ENCODE measurements around the gene NDUFC2.
A peak's percentile ranks its signal among the peaks of the same experiment; 100 is the strongest.
"Not testable (repeated sequence)": the region's sequence is repeated elsewhere in the genome, so short reads cannot be mapped to it uniquely, and the experiment has no call there.

NDUFC2 gene

DNA sequence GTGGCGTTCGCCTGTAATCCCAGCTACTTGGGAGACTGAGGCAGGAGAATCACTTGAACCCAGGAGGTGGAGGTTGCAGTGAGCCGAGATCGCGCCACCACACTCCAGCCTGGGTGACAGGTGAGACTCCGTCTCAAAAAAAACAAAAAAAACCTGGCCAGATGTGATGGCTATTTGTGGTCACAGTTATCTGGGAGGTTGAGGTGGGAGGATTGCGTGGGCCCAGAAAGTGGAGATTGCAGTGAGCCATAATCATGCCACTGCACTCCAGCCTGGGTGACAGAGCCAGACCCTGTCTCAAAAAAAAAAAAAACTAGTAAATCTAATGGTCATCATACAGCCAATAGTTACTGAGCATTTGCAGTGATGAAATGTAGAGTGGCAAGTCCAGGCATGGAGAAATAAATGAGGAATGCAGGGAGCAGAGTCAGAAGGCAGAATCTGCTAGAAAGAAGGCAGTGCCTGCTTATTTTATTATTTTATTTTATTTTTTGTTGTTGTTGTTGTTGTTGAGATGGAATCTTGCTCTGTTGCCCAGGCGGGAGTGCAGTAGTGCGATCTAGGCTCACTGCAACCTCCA is 19.8 kb downstream of the NDUFC2 start:
- not testable (repeated sequence) for DNase-seq (ENCODE audit: insufficient read length, low spot score); FAIRE-seq

DNA sequence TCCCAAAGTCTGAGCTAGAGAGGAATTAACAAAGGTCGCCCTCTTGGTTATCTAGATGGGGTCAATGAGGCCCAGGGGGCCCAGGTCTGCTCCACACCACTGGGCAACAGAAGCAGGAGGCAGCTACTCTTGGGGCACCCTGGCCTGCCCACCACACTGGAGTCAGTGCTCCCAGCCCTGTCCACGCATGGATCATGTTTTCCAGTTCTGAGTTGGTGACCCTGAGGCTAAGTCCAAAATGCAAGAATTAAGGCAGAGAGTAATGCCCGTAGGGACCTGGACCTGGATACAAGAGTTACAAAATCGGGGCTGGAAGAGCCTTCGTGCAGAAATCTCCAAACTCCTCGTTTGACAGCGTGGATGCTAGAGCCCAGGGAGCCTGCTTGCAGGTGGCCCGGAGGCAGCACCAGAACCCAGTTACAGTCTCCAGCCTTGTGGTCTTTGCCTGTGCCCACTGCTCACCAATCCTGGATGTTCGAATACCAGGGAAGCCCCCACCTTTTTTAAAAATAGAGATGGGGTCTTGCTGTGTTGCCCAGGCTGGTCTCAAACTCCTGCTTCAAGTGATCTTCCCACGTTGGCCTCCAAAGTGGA is 22.1 kb downstream of the NDUFC2 start:
- FAIRE-seq = no peak

DNA sequence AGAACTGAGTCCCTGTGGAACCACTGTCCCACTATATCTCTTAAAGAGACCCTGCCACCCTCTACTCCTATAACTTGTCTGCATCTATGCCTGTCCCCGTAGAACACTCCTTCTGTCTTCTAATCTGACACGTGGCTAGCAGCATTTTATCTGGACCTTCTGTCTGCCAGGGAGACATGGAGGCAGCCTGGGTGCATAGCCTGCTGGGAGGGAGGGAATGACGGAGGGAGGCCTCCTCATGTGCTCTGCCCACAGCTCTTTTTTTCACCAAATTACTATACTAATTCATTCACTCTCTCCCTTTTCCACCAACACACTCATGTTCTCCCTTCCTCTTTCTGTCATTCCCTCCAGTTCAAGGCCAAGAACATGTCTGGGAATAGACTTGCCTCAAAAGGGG is 23.6 kb downstream of the NDUFC2 start:
- DNase-seq (ENCODE audit: insufficient read length, low spot score) (no peak), FAIRE-seq (no peak)

More for the DNA sequence above, 22.1 kb downstream of the NDUFC2 start:
- no peak for DNase-seq (ENCODE audit: insufficient read length, low spot score)

DNA sequence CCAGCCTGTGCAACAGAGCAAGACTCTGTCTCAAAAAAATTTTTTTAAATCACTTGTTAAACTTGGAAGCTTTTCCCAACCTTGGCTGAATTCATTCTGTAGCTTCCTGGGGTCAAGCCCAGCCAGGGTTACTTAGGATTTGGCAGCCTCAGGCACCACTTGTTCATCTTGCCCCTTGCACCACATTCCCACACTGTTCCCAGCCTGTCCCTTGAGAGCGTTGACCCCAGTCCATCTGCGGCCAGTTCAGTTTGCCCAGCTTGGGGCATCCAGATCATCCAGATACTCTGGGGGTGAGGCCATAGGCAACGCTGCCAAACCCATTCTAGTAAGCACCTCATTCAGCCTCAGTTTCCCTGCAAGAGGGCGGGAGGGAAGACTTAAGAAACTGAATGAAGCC is 24.7 kb downstream of the NDUFC2 start:
- DNase-seq (ENCODE audit: insufficient read length, low spot score) (no peak), FAIRE-seq (peak; percentile 16)

DNA sequence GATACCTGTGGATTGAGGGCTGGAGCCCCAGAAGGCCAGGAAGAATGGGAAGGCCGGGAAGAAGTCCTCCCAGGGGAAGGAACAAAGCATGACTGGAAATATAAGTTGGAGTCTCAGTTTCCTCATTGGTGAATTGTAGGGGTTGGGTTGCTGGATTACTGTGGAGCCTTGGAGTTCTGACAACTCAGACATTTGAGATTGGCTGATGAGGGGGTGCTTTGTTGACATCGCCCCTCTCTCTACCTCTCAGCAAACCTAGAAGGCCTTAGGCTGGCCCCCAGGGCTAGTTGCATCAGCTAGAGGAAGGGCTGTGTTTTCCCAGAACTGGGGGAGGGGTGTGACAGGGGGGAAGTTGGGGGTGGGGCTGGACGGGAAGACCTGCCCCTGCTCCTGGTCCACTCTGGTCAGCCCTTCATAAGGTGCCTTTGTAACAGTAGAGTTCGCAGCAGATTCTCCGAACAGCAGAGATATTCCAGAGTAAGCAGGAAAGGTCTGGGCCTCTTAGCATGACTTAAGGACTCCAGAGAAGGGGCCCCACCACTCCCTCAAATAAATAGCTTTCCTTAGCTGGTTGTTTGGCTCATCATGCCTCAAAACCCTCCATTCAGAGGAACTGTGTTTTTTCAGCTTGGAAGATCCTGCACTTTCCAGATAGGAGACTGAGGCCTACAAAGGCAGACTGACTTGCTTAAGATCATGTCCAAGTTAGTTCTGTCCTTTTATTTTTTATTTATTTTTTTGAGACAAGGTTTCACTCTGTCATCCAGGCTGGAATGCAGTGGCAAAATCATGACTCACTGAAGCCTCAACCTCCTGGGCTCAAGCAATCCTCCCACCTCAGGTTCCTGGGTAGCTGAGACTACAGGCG is 28.5 kb downstream of the NDUFC2 start:
- no peak for FAIRE-seq
- peak; percentile 48 for DNase-seq (ENCODE audit: insufficient read length, low spot score)

DNA sequence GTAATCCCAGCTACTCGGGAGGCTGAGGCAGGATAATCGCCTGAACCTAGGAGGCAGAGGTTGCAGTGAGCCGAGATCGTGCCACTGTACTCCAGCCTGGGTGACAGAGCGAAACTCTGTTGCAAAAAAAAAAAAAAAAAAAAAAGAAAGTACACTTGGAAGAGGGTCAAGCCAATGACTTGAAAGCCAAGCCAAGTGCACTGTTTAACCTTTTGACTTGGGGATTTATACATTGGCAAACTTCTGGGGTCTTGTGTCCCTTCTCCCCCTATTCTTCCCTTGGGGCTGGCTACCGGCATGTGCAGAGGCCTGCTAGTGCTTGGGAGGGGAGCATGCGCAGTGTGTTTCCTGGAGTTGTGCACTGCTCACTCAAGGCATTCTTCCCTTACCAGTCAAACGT is 30.3 kb downstream of the NDUFC2 start:
- DNase-seq (ENCODE audit: insufficient read length, low spot score) = no peak
- FAIRE-seq = no peak

DNA sequence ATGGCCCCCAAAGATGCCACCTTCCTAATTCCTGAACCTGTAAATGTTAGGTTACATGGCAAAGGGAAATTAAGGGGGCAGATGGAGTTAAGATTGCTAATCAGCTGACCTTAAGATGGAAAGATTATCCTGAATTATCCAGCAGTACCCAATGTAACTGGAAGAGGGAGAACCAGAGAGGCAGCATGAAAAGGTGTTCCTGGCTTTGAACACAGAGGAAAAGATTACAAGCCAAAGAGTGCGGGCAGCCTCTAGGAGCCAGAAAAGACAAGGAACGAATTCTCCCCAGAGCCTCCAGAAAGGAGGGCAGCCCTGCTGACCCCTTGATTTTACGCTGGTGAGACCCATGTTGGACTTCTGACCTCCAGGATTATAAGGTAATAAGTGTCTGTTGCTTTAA is 31.1 kb downstream of the NDUFC2 start:
- no peak for DNase-seq (ENCODE audit: insufficient read length, low spot score)
- no peak for FAIRE-seq

DNA sequence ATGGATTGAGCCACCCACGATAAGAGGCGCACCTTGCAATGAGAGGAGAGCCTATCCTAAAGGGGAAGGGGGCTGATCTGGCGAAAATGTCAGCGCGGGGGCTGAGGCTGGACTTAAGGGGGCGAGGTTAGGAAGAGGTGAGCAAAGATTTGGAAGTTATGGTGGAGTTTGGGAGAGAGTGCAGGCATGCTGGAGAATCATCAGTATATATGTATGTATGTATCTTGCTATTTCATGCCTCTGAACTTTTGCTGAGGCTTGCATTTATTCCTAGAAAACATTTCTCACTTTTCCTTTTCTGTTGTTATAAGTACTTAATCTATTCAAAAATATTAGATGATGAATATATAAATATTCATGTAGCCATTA is 33.2 kb downstream of the NDUFC2 start:
- FAIRE-seq (no peak), DNase-seq (ENCODE audit: insufficient read length, low spot score) (no peak)

DNA sequence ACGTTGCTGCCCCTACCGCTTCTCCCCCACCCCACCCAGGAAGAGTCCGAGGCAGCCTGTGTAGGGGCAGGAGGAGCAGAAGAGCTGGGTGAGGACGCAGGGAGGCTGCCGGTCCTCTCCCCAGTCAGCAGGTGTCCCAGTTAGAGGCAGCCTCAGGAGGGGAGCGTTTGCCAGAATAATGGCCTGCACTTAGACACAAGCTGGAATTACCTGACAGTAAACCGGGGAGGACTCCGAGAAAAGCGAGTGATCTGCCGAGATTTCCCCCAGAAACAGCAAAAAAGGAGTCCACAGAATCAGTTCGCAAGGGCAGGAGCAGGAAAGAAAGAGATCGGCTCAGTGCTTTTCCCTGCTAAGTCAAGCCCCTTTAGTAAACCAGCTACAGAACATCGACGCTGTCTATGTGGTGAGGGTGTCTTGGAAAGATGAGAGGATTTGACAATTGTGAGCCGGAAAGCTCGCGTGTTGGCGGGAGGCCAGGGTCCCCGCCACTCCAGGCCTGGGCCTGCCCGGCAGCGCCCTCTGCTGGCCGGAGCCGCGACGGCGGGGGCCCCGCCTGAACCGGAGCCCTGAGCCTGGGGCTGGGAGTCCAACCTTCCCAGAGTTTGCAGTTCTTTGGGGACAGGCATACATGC is 33.7 kb downstream of the NDUFC2 start:
- peak; percentile 87 for DNase-seq (ENCODE audit: insufficient read length, low spot score)
- peak; percentile 62 for FAIRE-seq

DNA sequence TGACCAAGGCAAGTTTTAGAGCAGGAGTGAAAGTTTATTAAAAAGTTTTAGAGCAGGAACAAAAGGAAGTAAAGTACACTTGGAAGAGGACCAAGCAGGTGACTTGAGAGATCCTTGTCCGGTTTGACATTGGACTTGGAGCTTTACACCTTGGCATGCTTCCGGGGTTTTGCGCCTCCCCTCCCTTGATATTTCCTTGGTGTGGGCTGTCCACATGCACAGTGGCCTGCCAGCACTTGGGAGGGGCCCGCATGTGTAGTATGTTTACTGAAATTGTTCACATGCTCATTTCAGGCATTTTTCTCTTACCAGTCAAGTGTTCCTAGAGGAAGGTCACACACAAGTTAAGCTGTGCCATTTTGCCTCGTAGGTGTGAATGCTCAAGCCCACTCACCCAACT is 35.0 kb downstream of the NDUFC2 start:
- no peak for FAIRE-seq
- no peak for DNase-seq (ENCODE audit: insufficient read length, low spot score)

DNA sequence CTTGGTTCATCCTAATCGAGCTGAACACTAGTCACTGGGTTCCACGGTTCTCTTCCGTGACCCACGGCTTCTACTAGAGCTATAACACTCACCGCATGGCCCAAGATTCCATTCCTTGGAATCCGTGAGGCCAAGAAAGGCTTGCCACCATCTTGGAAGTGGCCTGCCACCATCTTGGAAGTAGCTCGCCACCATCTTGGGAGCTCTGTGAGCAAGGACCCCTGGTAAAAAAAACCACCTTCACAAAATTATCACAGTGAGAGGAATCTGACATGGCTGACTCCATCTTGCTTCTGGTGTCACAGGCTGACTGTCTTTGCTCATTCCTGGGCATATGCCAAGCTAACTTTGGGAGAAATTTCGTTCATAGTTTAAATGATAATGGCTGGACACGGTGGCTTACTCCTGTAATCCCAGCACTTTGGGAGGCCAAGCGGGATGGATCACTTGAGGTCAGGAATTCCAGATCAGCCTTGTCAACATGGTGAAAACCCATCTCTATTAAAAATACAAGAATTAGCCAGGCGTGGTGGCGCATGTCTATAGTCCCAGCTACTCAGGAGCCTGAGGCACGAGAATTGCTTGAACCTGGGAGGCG is 37.7 kb downstream of the NDUFC2 start:
- FAIRE-seq = no peak

DNA sequence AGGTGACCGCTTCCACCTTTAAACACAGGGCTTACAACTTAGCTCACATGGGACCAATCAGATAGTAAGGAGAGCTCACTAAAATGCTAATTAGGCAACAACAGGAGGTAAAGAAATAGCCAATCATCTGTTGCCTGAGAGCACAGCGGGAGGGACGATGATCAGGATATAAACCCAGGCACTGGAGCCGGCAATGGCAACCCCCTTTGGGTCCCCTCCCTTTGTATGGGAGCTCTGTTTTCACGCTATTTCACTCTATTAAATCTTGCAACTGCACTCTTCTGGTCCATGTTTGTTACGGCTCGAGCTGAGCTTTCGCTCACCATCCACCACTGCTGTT is 38.3 kb downstream of the NDUFC2 start:
- not testable (repeated sequence) for DNase-seq (ENCODE audit: insufficient read length, low spot score); FAIRE-seq

More for the DNA sequence above, 37.7 kb downstream of the NDUFC2 start:
- DNase-seq (ENCODE audit: insufficient read length, low spot score) = no peak

DNA sequence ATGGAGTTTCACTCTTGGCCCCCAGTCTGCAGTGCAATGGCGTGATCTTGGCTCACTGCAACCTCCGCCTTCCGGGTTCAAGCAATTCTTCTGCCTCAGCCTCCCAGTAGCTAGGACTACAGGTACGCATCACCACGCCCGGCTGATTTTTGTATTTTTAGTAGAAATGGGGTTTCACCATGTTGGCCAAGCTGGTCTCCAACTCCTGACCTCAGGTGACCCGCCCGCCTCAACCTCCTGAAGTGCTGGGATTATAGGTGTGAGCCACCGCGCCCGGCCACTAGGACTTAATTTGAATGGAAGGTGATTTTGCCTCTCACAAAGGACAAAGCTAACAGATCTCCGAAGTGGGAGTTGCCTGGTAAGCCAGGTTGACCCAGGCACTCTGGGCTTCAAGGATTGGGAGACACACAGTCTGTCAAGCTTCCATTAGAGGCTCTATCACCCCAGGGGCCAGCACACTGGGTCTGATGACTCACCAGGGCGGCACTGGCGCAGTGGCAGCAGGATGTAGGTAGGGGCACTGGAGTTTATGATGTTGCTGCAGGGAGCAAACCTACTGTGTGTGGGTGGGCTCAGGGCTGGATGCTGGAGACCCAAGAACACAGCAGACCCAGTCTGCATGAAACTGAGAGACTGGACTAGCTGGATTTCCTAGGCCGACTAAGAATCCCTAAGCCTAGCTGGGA is 38.8 kb downstream of the NDUFC2 start:
- peak; percentile 55 for DNase-seq (ENCODE audit: insufficient read length, low spot score)

DNA sequence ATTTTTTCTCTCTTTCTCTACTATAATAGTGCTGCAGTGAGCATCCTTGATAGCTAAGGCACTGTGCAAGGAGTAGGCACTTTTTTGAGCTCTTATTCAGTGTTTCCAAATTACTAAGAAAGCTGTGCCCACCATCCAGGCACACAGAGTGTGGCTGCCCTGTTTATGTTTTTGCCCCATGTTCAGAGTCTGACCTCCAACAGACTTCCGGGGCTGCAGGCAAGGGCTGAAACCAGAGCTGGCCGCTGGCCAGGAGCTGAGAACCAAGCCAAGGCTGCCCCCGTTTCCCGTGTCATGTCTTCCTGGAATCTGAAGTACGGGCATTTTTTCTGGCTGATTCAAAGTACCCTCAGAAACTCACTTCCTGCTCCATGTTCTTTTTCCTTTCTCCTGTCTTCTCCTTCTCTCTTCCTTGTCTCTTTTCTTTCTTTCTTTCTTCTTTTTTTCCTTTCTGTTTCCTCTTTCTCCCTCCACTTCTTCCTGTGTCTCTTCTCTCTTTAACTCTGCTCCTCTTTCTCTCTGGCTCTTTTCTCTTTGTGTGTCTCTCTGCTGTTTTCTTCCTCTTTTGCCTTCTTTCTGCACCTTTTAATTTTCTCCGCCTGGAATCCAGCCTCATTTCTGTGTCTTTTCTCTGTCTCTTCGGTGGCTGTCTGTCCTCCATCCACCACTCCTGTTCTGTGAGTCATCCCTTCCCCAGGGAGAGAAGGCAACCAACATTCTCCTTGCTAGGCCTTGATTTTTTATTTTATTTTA is 39.6 kb downstream of the NDUFC2 start:
- DNase-seq (ENCODE audit: insufficient read length, low spot score) = peak; percentile 90
- peak; percentile 23 for FAIRE-seq

More for the DNA sequence above, 38.8 kb downstream of the NDUFC2 start:
- FAIRE-seq = peak; percentile 55

DNA sequence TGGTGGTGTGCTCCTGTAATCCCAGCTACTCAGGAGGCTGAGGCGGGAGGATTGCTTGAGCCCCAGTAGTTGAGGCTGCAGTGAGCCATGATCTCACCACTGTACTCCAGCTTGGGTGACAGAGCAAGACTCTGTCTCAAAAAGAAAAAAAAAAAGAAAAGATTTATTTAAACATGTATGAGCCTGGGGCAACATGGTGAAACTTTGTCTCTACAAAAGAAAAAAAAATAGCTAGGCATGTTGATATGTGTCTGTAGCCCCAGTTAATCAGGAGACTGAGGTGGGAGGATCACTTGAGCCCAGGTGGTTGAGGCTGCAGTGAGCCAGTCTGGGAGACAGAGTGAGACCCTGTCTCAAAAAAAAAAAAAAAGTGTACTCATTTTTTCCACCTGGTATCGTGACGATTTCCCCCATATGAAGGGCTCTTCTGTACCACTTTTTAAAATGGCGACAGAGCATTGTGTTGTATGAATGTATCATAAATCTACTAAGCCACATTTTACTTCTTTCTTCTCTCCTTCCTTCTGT is 40.2 kb downstream of the NDUFC2 start:
- FAIRE-seq = no peak
- no peak for DNase-seq (ENCODE audit: insufficient read length, low spot score)

DNA sequence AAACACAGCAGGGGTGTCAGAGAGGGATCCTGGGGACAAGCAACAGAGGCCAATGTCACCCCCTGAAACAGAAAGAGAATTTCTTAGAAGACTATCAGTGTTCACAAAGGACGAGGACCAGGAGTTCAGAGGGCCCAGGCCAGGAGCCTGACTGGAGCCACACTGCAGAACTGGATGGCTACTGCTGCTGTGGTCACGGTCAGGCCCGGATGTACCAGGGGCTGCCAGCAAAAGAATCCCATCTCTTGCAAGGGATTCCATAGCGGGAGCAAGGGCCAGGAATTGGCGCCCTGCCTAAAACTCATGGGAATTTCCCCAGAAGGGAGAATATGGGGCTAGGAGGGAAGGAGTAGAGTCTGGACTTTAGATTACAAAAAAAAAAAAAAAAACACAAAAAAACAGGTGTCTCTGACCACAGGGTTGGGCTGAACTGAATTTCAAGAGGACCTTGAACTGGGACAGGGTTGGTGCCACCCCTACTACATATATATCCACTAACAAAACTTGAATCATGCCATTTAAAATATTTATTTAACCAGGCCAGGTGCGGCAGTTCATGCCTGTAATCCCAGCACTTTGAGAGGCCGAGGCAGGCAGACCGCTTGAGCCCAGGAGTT is 40.9 kb downstream of the NDUFC2 start:
- DNase-seq (ENCODE audit: insufficient read length, low spot score) (no peak), FAIRE-seq (no peak)

DNA sequence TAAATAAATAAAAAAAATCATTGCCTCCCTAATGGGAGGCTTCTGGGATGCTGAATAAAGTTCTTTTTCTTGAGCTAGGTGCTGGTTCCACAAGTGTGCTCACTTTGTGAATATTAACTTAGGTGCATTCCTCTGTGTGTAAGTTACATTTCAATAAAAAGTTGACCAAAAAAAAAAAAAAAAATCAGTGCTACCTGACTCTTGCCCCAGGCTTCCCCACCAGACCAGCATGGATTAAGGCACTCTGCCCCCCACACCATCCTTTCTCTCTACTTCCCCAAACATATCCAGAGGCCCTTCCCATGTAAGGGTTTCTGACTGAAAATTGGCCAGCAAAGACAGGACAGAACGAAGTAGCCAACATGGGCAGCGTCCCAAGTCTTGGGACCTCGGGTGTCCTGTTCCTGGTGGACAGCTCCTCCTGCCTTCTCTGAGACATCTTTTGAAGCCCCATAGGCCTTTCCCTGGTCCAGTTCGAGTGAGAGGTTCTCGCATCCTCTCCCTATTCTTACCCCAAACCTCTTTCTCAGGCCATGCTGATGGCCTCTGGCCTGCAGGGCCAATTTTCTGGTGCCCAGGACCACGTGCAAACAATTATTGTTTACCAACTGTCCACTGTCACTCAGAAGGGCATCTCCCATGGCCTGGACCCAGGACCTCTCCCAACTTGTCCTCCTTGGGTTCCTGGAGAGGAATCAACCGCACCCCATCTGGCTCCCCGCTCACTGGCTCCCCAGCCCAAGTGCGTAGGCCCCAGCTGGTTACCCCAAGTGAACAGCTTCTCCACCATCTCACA is 41.6 kb downstream of the NDUFC2 start:
- FAIRE-seq (no peak), DNase-seq (ENCODE audit: insufficient read length, low spot score) (no peak)

DNA sequence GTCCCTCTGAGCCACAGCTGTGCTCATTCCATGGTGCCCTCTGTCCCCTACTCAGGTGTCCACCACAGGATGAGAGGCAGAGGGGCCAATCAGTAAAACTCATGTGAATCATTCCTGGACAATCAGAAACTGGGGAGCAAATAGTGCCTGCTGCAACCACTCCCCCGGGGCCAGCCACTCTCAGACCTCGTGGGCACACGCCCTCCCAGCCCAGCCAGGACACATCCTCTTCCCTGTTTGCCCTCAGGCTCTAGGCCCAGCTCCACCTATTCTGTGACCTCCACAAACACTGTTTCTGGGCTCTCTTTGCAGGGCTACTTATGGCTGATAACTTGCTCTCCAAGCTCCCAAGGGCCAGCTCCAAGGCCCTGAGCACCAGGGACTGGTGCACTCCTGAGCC is 42.6 kb downstream of the NDUFC2 start:
- FAIRE-seq (peak; percentile 9), DNase-seq (ENCODE audit: insufficient read length, low spot score) (no peak)
